DOHH2 (cell line): Measurements from ENCODE around the gene UTP18.
A peak's percentile ranks its signal among the peaks of the same experiment; 100 is the strongest.

Experiments
- H3F3A ChIP-seq: fragments of 200-600 bp; sonication (generic), shearing (Covaris generic); 2 replicates; pipeline ENCODE4 v1.6.0; 2016; ENCODE audit warnings: antibody characterized with exemption, mild to moderate bottlenecking; ENCODE audit not compliant: control insufficient read depth, insufficient read depth
- H3K27ac ChIP-seq: fragments of 200-600 bp; sonication (generic); 2 replicates; pipeline ENCODE4 v1.5.1; 2014; ENCODE audit warnings: low read depth, mild to moderate bottlenecking, low read length, moderate library complexity
- H3K27me3 ChIP-seq: fragments of 200-600 bp; sonication (generic); 2 replicates; pipeline ENCODE4 v1.6.1; 2014; ENCODE audit warnings: mild to moderate bottlenecking, low read length, mixed read lengths; ENCODE audit not compliant: control insufficient read depth
- H3K36me3 ChIP-seq: fragments of 200-600 bp; sonication (generic); 2 replicates; pipeline ENCODE4 v1.6.1; 2014; ENCODE audit warnings: mild to moderate bottlenecking, low read length, moderate library complexity, mixed read lengths; ENCODE audit not compliant: control insufficient read depth
- H3K4me1 ChIP-seq: fragments of 200-600 bp; sonication (generic); 2 replicates; pipeline ENCODE4 v1.6.1; 2014; ENCODE audit warnings: mild to moderate bottlenecking, low read length, mixed read lengths; ENCODE audit not compliant: control insufficient read depth
- H3K4me2 ChIP-seq: fragments of 200-600 bp; sonication (generic); 2 replicates; pipeline ENCODE4 v1.6.0; 2014; ENCODE audit warnings: mild to moderate bottlenecking, low read length, moderate library complexity
- H3K4me3 ChIP-seq: fragments of 200-600 bp; sonication (generic); 2 replicates; pipeline ENCODE4 v1.5.1; 2014; ENCODE audit warnings: mild to moderate bottlenecking, low read length, mixed read lengths
- H3K79me2 ChIP-seq: fragments of 200-600 bp; sonication (generic); 2 replicates; pipeline ENCODE4 v1.6.1; 2014; ENCODE audit warnings: mild to moderate bottlenecking, low read length, mixed read lengths; ENCODE audit not compliant: control insufficient read depth
- H3K9me2 ChIP-seq: fragments of 200-600 bp; sonication (generic); replicated peaks from 2 replicates; pipeline ENCODE4 v1.6.1; 2014; ENCODE audit warnings: mild to moderate bottlenecking, low read length, mixed read lengths; ENCODE audit not compliant: control insufficient read depth
- H3K9me3 ChIP-seq: fragments of 200-600 bp; sonication (generic); 2 replicates; pipeline ENCODE4 v1.6.1; 2014; ENCODE audit warnings: antibody characterized with exemption, low read length, mixed read lengths; ENCODE audit not compliant: control insufficient read depth, insufficient read depth
- H4K20me1 ChIP-seq: fragments of 200-600 bp; sonication (generic); 2 replicates; pipeline ENCODE4 v1.6.0; 2014; ENCODE audit warnings: low read depth, mild to moderate bottlenecking, antibody characterized with exemption, low read length, moderate library complexity; ENCODE audit not compliant: control insufficient read depth, insufficient read depth
- CTCF ChIP-seq: fragments of 200-600 bp; sonication (generic); IDR thresholded peaks from one replicate; pipeline ENCODE4 v1.5.1; 2014; ENCODE audit warnings: antibody characterized with exemption, mild to moderate bottlenecking, low read depth, low read length; ENCODE audit not compliant: poor library complexity, severe bottlenecking
- EZH2phosphoT487 ChIP-seq: fragments of 200-600 bp; sonication (generic); IDR thresholded peaks from 2 replicates; pipeline ENCODE4 v1.6.1; 2017; ENCODE audit warnings: borderline replicate concordance, mild to moderate bottlenecking, antibody characterized with exemption, low read length, moderate library complexity, mixed read lengths

Gene UTP18

GRCh38 chr17:51255673-51256072 is 4.7 kb upstream of the UTP18 start:
- Histone ChIP-seq H3F3A (peaks cover 4% of the 10 kb centered on the region; the same call in 1 of the 2 replicates), H3K27ac (no peak overlapping the region), H3K4me3 (no peak overlapping the region), H3K4me2 (no peak overlapping the region), H3K79me2 (peaks cover 91% of the 10 kb centered on the region), H3K9me2 (no peaks in the 10 kb centered on the region), H3K9me3 (no peaks in the 10 kb centered on the region), H3K36me3 (peaks cover 86% of the 10 kb centered on the region), H3K27me3 (no peaks in the 10 kb centered on the region), H4K20me1 (peaks cover 24% of the 10 kb centered on the region), H3K4me1 (peaks cover 26% of the 10 kb centered on the region)
- no peak for TF ChIP-seq CTCF
- TF ChIP-seq EZH2phosphoT487: no peak

GRCh38 chr17:51256101-51256500 is 4.2 kb upstream of the UTP18 start:
- Histone ChIP-seq H3K27ac (no peak overlapping the region), H3K36me3 (peaks cover 82% of the 10 kb centered on the region), H3K9me3 (no peaks in the 10 kb centered on the region), H3K27me3 (no peaks in the 10 kb centered on the region), H3K79me2 (peaks cover 95% of the 10 kb centered on the region), H3K4me2 (no peak overlapping the region), H3F3A (peaks cover 4% of the 10 kb centered on the region; the same call in 1 of the 2 replicates), H3K9me2 (no peaks in the 10 kb centered on the region), H3K4me3 (no peak overlapping the region), H4K20me1 (peaks cover 25% of the 10 kb centered on the region), H3K4me1 (peaks cover 26% of the 10 kb centered on the region)
- TF ChIP-seq CTCF (no peak), EZH2phosphoT487 (no peak)

GRCh38 chr17:51257150-51258081 is 2.9 kb upstream of the UTP18 start:
- TF ChIP-seq EZH2phosphoT487 (no peak), CTCF (no peak)
- H3K4me3 ChIP-seq: peak overlapping the region; percentile 89
- peaks cover 96% of the 10 kb centered on the region for H3K79me2 ChIP-seq
- no peak overlapping the region for H3K27ac ChIP-seq
- H3K9me3 ChIP-seq: no peaks in the 10 kb centered on the region
- no peaks in the 10 kb centered on the region for H3K9me2 ChIP-seq
- H3K36me3 ChIP-seq: peaks cover 80% of the 10 kb centered on the region
- peak overlapping the region; percentile 77 for H3K4me2 ChIP-seq
- H3K27me3 ChIP-seq: no peaks in the 10 kb centered on the region
- H3K4me1 ChIP-seq: peaks cover 35% of the 10 kb centered on the region
- peaks cover 4% of the 10 kb centered on the region; the same call in 1 of the 2 replicates for H3F3A ChIP-seq
- H4K20me1 ChIP-seq: peaks cover 34% of the 10 kb centered on the region
